Ishikawa (cell line): ENCODE results near the gene NFE2L2.

Source experiments
- CEBPB ChIP-seq: IDR thresholded peaks from 2 replicates; pipeline ENCODE4 v1.6.1; 2012
- CREB1 ChIP-seq: IDR thresholded peaks from 2 replicates; pipeline ENCODE4 v1.6.1; 2012; ENCODE audit warnings: low read depth
- EGR1 ChIP-seq: IDR thresholded peaks from 2 replicates; pipeline ENCODE4 v1.6.1; 2012
- EP300 ChIP-seq: IDR thresholded peaks from 2 replicates; pipeline ENCODE4 v1.6.1; 2012; ENCODE audit warnings: borderline replicate concordance
- FOXM1 ChIP-seq: IDR thresholded peaks from 2 replicates; pipeline ENCODE4 v1.6.1; 2012; ENCODE audit warnings: low read depth, borderline replicate concordance
- MAX ChIP-seq: IDR thresholded peaks from 2 replicates; pipeline ENCODE4 v1.6.1; 2012
- NFIC ChIP-seq: IDR thresholded peaks from 2 replicates; pipeline ENCODE4 v1.6.1; 2012
- RAD21 ChIP-seq: IDR thresholded peaks from 2 replicates; pipeline ENCODE4 v1.6.1; 2012; ENCODE audit warnings: low read depth
- REST ChIP-seq: IDR thresholded peaks from 2 replicates; pipeline ENCODE4 v1.6.1; 2012; ENCODE audit warnings: low read depth, mild to moderate bottlenecking
- TAF1 ChIP-seq: IDR thresholded peaks from 2 replicates; pipeline ENCODE4 v1.6.1; 2012; ENCODE audit warnings: low read depth, mild to moderate bottlenecking
- TCF12 ChIP-seq: IDR thresholded peaks from 2 replicates; pipeline ENCODE4 v1.6.1; 2012; ENCODE audit warnings: low read depth
- TEAD4 ChIP-seq: IDR thresholded peaks from 2 replicates; pipeline ENCODE4 v1.6.1; 2012
- USF1 ChIP-seq: IDR thresholded peaks from 2 replicates; pipeline ENCODE4 v1.6.1; 2012
- YY1 ChIP-seq: IDR thresholded peaks from 2 replicates; pipeline ENCODE4 v1.6.1; 2012; ENCODE audit warnings: low read depth
- ZBTB7A ChIP-seq: IDR thresholded peaks from 2 replicates; pipeline ENCODE4 v1.6.1; 2012; ENCODE audit warnings: low read depth

The NFE2L2 gene

GRCh38 chr2:177235855-177236437 is 28.6 kb downstream of the NFE2L2 start:
- no peak for TF ChIP-seq USF1

GRCh38 chr2:177234267-177234666 is 30.3 kb downstream of the NFE2L2 start:
- TF ChIP-seq REST (no peak), CEBPB (no peak), TAF1 (no peak), ZBTB7A (no peak), USF1 (no peak), MAX (no peak), TEAD4 (no peak), EGR1 (no peak), NFIC (no peak), TCF12 (no peak), CREB1 (no peak), FOXM1 (no peak), EP300 (no peak), RAD21 (no peak), YY1 (no peak)

- TF ChIP-seq USF1 (no peak), YY1 (no peak), CREB1 (no peak), RAD21 (no peak), TCF12 (no peak), CEBPB (no peak), TEAD4 (no peak), EGR1 (no peak), TAF1 (no peak)
Observed at GRCh38 chr2:177232098-177232704, 32.3 kb downstream of the NFE2L2 start.

GRCh38 chr2:177231270-177231669 is 33.3 kb downstream of the NFE2L2 start:
- no peak for TF ChIP-seq RAD21

- no peak for TF ChIP-seq CREB1
- TF ChIP-seq ZBTB7A = no peak
- no peak for TF ChIP-seq FOXM1
- no peak for TF ChIP-seq TCF12
- TF ChIP-seq REST = no peak
- TF ChIP-seq YY1 = no peak
- no peak for TF ChIP-seq MAX
- TF ChIP-seq CEBPB = no peak
- TF ChIP-seq NFIC = no peak
- TF ChIP-seq RAD21 = no peak
- no peak for TF ChIP-seq EP300
- TF ChIP-seq EGR1 = no peak
- no peak for TF ChIP-seq TAF1
- TF ChIP-seq TEAD4 = no peak
- TF ChIP-seq USF1 = no peak
Observed at GRCh38 chr2:177229442-177230242, 34.9 kb downstream of the NFE2L2 start.
